ENCODE data around the gene MTRF1.

MTRF1 gene

DNA sequence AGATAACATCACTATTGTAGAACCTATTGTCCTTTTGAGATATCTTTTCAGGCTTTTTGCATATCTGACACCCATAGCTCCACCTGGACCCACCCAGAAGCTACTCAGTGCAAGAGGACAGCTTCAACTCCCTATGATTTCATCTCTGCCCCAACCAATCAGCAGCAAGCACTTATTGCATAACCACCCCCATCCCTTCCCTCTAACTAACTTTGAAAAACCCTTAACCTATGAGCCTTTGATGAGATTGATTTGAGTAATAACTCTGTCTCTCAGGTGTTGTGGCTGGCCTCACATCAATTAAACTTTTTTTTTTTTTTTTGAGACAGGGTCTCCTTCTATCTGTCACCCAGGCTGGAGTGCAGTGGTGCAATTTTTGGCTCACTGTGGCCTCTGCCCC is 13.4 kb upstream of the MTRF1 start:
- DNase-seq, result no peak

DNA sequence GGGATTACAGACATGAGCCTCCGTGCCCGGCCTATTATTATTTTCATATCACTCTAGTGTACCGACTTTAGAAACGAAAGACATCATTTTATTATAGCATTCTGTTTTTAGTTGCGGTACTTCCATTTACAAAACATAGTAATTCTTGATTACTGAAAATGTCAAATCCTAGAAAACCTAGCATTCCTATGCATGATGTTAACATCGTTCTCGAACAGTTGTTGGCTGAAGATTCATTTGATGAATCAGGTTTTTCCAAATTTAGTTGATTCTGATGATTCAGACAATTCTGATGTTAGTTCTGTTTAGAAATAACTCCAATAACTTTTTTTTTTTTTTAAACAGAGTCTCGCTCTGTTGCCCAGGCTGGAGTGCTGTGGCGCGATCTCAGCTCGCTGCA is 11.5 kb upstream of the MTRF1 start:
- no peak for DNase-seq

GRCh38 chr13:41273831-41274441 is 10.6 kb upstream of the MTRF1 start:
- DNase-seq, result no peak

- DNase-seq, result peak; percentile 25
Measured at GRCh38 chr13:41271456-41272285, 8.3 kb upstream of the MTRF1 start.

- peak; percentile 9 for DNase-seq
Measured at GRCh38 chr13:41268764-41269163, 5.4 kb upstream of the MTRF1 start.

DNA sequence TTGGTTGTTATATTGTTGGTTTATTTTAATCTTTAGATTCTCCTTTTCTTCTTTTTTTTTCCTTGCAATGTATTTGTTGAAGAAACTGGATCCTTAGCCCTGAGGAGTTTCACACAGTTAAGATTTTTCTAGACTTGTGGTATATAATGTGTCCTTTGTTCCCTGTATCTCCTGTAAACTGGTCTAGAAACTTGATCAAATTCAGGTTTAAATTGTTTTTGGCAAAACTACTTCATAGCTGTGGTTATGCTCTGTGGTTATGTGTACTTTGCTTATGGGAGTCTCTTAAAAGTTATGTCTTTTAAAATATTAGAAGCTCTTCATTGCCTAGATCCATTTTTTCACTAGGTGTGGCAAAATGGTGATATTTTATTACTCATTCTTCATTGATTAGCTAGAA is 3.7 kb upstream of the MTRF1 start:
- no peak for DNase-seq

GRCh38 chr13:41259875-41260501 is 3.4 kb downstream of the MTRF1 start:
- DNase-seq, result no peak

DNA sequence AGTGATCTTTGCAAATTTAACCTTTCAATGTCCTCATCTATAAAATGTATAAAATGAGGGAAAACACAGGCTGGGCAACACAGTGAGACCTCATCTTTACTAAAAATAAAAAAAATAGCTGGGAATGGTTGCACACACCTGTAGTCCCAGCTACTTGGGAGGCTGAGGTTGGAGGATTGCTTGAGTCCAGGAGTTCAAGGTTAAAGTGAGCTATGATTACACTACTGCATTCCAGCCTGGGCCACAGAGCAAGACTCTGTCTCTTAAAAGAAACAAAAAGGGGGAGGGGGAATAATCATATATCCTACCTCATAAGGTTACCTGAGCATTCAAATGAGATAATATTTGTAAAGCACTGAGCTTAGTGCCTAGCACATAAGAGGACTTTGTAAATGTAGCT is 5.8 kb downstream of the MTRF1 start:
- no peak for DNase-seq

- no peak for DNase-seq
Measured at GRCh38 chr13:41254902-41255301, 8.5 kb downstream of the MTRF1 start.

- no peak for DNase-seq
Measured at GRCh38 chr13:41250993-41251392, 12.4 kb downstream of the MTRF1 start.

- no peak for DNase-seq
Measured at GRCh38 chr13:41246969-41247680, 16.3 kb downstream of the MTRF1 start.

- DNase-seq, result peak; percentile 3
Measured at GRCh38 chr13:41244556-41244955, 18.8 kb downstream of the MTRF1 start.

DNA sequence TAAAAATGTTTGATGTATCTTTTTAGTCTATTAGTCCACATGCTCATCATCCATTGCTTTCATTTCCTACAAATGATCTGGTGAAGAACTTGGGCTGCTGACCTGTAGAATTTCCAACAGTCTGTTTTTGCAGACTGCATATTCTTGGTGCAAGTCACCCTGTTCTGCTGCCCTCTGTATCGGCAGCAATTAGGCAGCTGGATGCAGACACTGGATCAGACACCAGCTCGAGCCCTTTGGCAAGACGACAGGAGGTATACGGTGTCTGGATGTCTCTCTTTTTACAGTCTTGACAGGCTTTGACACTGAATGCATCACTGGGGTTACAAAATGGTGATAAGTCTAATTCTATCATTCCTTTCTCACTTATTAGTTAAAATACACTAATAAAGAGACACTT is 21.8 kb downstream of the MTRF1 start:
- DNase-seq, result no peak

GRCh38 chr13:41236369-41236768 is 27.0 kb downstream of the MTRF1 start:
- no peak for DNase-seq

GRCh38 chr13:41232578-41233480 is 30.5 kb downstream of the MTRF1 start:
- DNase-seq, result no peak

- no peak for DNase-seq
Measured at GRCh38 chr13:41231786-41232185, 31.6 kb downstream of the MTRF1 start.

- DNase-seq, result no peak
Measured at GRCh38 chr13:41231025-41231677, 32.2 kb downstream of the MTRF1 start.

DNA sequence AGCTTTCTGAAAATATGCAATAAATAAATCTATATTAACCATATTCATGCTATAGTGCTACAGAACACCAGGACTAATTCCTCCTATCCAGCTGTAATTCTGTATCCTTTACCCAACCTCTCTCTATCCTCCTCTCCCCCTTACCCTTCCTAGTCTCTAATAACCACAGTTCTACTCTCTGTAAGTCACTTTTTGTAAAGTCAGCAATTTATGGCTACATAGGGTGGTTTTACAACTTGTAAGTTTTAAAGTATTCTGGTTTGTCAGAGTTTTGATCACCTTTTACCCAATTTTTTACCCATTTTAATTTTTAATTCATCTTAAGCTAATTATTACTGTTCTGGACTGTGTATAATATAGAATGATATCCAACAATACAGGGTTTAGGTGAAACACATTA is 34.0 kb downstream of the MTRF1 start:
- DNase-seq, result no peak

GRCh38 chr13:41224113-41225110 is 39.0 kb downstream of the MTRF1 start:
- DNase-seq, result no peak

DNA sequence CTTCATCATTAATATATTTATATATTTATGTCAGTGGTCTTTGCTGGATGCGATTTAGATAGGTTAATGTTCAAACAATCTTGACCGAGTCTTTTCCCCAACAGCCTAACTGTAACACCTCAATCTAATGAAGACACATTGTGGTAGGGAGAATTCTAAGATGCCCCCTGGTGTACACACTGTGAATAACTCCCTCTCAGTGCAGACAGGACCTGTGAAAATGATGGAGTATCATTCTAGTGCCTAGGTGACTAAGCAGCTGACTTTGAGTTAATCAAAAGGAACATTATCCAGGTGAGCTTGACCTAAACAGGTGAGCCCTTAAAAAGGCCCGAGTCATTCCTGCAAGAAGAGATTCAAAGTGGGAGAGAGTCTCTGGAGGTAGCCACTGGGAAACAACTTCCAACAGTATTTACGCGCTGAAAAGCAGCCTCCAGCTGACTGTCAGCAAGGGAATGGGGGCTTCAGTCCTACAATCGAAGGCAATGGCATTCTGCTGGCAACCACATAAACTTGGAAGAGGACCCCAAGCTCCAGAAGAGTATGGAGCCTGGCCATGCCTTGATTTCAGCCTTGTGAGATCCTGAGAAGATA is 41.0 kb downstream of the MTRF1 start:
- peak; percentile 71 for DNase-seq

All from CD4-positive, alpha-beta T cell treated with Interleukin-17A for 1 hour (primary cell).